Kidney (tissue), 14 donors: ENCODE data around the gene SMPD2. TPM values are rescaled to one million over a fixed set of nuclear protein-coding genes. Genes with fewer than 3 reads are reported as not detected.

Experiments
- DNase-seq, 5 donors: peaks; one replicate each; pipeline ENCODE4 v3.0.0-alpha.2; 2013 to 2020
- FAIRE-seq: peaks from 2 replicates; lab custom pipeline; 2012; peaks lifted over from hg19 to GRCh38; lab: Jason Lieb, UNC
- H3K27ac ChIP-seq, 2 donors: one replicate each; pipeline ENCODE4 v1.7.0; 2013; ENCODE audit warnings: low read depth in 2 of 2, low read length in 2 of 2, inconsistent platforms in 1 of 2
- H3K27me3 ChIP-seq: one replicate; pipeline ENCODE4 v1.7.1; 2013; ENCODE audit warnings: low read length, inconsistent platforms; ENCODE audit not compliant: control insufficient read depth, insufficient read depth
- H3K36me3 ChIP-seq, 3 donors: one replicate each; pipeline versions ENCODE4 v1.7.0 to v1.7.1; 2013; ENCODE audit warnings: low read length in 3 of 3, control low read depth in 1 of 3, inconsistent platforms in 1 of 3; ENCODE audit not compliant: insufficient read depth in 3 of 3, control insufficient read depth in 2 of 3
- H3K4me1 ChIP-seq, 3 donors: one replicate each; pipeline versions ENCODE4 v1.7.0 to v1.7.1; 2013; ENCODE audit warnings: low read length in 3 of 3, inconsistent platforms in 1 of 3, low read depth in 1 of 3; ENCODE audit not compliant: control insufficient read depth in 2 of 3, insufficient read depth in 2 of 3
- H3K4me3 ChIP-seq, 3 donors: one replicate each; pipeline versions ENCODE4 v1.7.0 to v1.8.1; 2013; ENCODE audit warnings: low read length in 3 of 3, control low read depth in 1 of 3, inconsistent platforms in 1 of 3
- H3K9ac ChIP-seq, 3 donors: one replicate each; pipeline versions ENCODE4 v1.7.0 to v1.7.1; 2013; ENCODE audit warnings: low read length in 3 of 3, control low read depth in 1 of 3, inconsistent platforms in 1 of 3
- H3K9me3 ChIP-seq, 3 donors: one replicate each; pipeline versions ENCODE4 v1.7.0 to v1.7.1; 2013; ENCODE audit warnings: low read length in 3 of 3, control low read depth in 1 of 3, inconsistent platforms in 1 of 3; ENCODE audit not compliant: control insufficient read depth in 2 of 3, insufficient read depth in 1 of 3
- intact Hi-C: fragments of 100-400 bp; cut with DNase I; formaldehyde crosslinking; loops from one replicate; pipeline ENCODE4 v1.11.1; 2022
- polyA plus RNA-seq: library from polyadenylated mRNA; stranded (reverse); fragments of 350-450 nt; fragmentation: Illumina TruSeq; extraction: RNeasy Lipid Tissue Mini Kit (QIAGEN cat#74804); gene quantifications from one replicate; pipeline ENCODE4 v1.2.3, GENCODE V29; 2014; ENCODE audit warnings: low read depth, low replicate concordance; ENCODE audit not compliant: insufficient read depth
- total RNA-seq: library from RNA; stranded (reverse); fragmentation: NEBNext Ultra II Directional; extraction: Animal tissue kit (Norgen Biotek cat#: 25700); gene quantifications from one replicate; pipeline ENCODE4 v1.2.1, GENCODE V29; 2021
- TF ChIP-seq, protein P1 (sequence below): IDR thresholded peaks from 3 replicates; pipeline ENCODE4 v1.5.1; 2012; ENCODE audit warnings: mild to moderate bottlenecking, moderate library complexity, borderline replicate concordance; ENCODE audit not compliant: insufficient read depth; ENCODE audit errors: extremely low read depth
- donor health status: control.
- donor health status: control.
- donor health status: control.
- donor health status: control.
- donor health status: control.
- donor health status: DM: yes; HTN: yes; CAD: no.
- donor health status: Normal renal cell carcinoma (clear cell type).

The SMPD2 gene
- total and polyA plus RNA-seq, 2 donors from 2014 or later = 14.7 to 17.4 TPM

DNA sequence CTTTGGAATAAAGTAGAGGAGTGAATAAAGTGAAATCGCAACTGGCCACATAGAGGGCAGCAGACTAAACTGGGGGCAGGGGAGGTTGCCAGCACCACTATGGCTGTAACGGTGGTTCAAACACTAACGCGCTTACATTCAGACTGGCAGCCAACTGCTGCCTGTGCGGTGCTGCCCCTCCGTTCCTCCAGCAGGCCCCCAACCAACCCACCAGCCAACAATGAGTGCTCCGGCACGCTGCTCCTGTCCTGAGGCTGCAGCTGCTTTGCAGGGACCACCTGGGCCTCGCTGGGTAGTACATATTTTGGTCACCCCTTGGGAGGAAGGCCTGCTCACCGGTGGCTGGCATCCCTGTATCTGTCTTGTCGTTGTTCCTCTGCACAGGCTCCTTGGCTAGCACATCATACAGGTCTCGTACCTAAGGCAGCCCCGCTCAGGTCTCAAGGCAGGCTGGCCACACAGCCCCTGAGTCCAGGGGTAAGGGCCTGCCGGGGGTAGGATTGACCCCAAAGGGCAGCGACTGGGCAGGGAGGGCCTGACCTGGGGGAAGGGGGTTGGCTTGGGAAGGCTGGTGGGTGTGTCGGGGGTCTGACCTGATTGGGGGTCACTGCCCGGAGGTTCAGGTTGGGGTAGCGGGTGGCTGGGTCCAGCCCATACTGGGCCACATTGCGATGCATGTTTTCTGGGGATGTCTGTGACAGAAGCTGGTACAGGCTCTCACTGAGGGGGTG is 8.7 kb downstream of the SMPD2 start:
- H3K27ac ChIP-seq = no peak overlapping the region
- peaks cover 0 to 4% (median 0%) of the 10 kb centered on the region in 3 donors for H3K4me1 ChIP-seq
- FAIRE-seq (no peak), DNase-seq (no peak)
- TF ChIP-seq, protein P1, sequence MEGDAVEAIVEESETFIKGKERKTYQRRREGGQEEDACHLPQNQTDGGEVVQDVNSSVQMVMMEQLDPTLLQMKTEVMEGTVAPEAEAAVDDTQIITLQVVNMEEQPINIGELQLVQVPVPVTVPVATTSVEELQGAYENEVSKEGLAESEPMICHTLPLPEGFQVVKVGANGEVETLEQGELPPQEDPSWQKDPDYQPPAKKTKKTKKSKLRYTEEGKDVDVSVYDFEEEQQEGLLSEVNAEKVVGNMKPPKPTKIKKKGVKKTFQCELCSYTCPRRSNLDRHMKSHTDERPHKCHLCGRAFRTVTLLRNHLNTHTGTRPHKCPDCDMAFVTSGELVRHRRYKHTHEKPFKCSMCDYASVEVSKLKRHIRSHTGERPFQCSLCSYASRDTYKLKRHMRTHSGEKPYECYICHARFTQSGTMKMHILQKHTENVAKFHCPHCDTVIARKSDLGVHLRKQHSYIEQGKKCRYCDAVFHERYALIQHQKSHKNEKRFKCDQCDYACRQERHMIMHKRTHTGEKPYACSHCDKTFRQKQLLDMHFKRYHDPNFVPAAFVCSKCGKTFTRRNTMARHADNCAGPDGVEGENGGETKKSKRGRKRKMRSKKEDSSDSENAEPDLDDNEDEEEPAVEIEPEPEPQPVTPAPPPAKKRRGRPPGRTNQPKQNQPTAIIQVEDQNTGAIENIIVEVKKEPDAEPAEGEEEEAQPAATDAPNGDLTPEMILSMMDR = no peak
- H3K9me3 ChIP-seq = no peaks in the 10 kb centered on the region
- intact Hi-C loops = no loop called here
- no peaks in the 10 kb centered on the region for H3K27me3 ChIP-seq
- H3K9ac ChIP-seq = no peak overlapping the region
- no peak overlapping the region for H3K4me3 ChIP-seq
- peaks cover 0 to 9% (median 3%) of the 10 kb centered on the region in 3 donors for H3K36me3 ChIP-seq

DNA sequence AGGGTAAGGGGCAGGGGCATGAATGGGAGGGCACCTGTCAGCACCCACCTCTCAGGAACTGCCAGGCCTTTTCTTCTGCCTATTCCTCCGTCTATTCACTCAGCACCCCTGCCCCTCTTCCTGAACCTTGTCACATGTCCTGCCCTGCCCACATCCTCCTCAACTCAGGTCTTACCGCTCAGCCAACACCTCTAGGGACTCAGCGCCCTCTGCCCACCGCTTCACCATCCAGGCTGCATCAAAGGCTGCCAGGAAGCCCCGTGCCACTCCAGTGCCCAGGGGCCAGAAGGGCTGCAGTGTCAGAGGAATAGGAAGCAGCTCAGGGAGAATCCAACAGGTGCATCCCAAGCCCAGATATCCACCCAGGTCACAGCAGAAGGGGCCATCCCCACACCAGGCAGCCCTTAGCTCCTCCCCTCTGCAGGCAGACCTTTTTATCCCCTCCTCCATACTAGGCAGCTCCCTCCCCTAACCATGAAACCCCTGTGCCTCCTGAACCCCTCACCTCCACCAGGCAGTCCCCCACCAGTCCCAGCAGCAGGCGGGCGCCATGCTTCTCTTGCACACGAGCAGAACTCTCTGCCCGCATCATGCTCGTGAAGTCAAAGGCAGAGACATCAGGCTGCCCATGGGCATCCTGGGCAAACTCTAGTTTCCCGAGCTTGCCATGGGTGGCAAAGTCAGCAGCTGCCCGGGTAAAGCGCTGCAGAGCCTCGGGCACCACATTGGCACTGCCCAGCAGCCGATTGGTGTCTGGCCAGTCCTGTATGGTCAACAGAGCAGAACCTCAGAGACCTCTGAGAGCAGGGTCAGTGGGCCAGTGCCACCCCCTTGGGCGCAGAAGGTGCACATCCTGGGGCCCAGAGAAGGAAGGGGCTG is 9.5 kb downstream of the SMPD2 start:
- no peak overlapping the region for H3K4me3 ChIP-seq
- intact Hi-C loops = no loop called here
- no peak overlapping the region for H3K9ac ChIP-seq
- no peaks in the 10 kb centered on the region for H3K9me3 ChIP-seq
- H3K27me3 ChIP-seq = no peaks in the 10 kb centered on the region
- DNase-seq = no peak
- H3K4me1 ChIP-seq = peaks cover 0 to 6% (median 0%) of the 10 kb centered on the region in 3 donors
- no peak overlapping the region for H3K27ac ChIP-seq
- H3K36me3 ChIP-seq = peaks cover 0 to 6% (median 3%) of the 10 kb centered on the region in 3 donors
- TF ChIP-seq, protein P1 = no peak
- no peak for FAIRE-seq

DNA sequence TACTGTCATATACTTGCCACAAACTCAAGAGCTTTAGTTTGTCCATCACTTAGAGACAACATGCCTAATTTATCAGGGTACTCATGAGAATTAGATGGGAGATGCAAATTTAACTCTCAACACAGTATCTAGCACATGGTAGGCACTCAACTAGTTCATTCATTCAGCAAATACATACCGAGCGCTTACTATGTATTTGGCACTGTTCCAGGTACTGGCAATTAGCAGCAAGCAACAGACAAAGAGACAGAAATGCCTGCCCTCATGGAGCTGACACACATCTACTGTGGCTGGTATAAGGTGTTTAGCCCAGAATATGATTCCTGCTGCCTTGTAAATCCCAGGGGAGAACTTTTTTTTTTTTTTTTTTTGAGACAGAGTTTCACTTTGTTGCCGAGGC is 10.3 kb downstream of the SMPD2 start:
- no peak for FAIRE-seq
- no peaks in the 10 kb centered on the region for H3K9me3 ChIP-seq

More for the DNA sequence above, 10.3 kb downstream of the SMPD2 start:
- TF ChIP-seq, protein P1 = no peak
- no peak for DNase-seq
- Histone ChIP-seq H3K4me1 (peaks cover 0 to 6% (median 0%) of the 10 kb centered on the region in 3 donors), H3K9ac (no peak overlapping the region), H3K27me3 (no peaks in the 10 kb centered on the region), H3K4me3 (no peak overlapping the region), H3K27ac (no peak overlapping the region), H3K36me3 (peaks cover 0 to 3% (median 2%) of the 10 kb centered on the region in 3 donors)
- intact Hi-C loops = no loop called here
